ENCODE results near the gene UGT1A8.
"Not testable (repeated sequence)": the region's sequence is repeated elsewhere in the genome, so short reads cannot be mapped to it uniquely, and the experiment has no call there.

The UGT1A8 gene

DNA sequence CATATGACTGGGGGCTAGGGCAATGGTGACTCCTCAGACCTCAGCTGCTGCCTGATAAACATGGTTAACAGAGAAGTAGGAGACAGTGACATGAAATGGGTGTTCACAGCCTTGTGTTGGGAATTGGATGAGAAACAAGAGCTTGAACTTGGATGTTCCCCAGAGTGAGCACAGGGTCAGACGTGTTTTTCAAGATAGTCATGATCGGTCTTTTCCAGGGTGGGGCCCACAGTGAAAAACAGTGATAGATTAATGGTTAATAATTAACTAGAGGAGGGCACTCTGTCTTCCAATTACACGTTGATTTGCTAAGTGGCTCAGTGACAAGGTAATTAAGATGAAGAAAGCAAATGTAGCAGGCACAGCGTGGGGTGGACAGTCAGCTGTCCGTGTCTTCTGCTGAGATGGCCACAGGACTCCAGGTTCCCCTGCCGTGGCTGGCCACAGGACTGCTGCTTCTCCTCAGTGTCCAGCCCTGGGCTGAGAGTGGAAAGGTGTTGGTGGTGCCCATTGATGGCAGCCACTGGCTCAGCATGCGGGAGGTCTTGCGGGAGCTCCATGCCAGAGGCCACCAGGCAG lies 111.4 kb downstream of the UGT1A8 start, which contains the start of gene UGT1A3:
UGT1A3 (plus strand) TSS at position 320 of the 579 bp plus-strand sequence; CDS start at position 405, 85 bp downstream.
- DNase-seq = no peak

DNA sequence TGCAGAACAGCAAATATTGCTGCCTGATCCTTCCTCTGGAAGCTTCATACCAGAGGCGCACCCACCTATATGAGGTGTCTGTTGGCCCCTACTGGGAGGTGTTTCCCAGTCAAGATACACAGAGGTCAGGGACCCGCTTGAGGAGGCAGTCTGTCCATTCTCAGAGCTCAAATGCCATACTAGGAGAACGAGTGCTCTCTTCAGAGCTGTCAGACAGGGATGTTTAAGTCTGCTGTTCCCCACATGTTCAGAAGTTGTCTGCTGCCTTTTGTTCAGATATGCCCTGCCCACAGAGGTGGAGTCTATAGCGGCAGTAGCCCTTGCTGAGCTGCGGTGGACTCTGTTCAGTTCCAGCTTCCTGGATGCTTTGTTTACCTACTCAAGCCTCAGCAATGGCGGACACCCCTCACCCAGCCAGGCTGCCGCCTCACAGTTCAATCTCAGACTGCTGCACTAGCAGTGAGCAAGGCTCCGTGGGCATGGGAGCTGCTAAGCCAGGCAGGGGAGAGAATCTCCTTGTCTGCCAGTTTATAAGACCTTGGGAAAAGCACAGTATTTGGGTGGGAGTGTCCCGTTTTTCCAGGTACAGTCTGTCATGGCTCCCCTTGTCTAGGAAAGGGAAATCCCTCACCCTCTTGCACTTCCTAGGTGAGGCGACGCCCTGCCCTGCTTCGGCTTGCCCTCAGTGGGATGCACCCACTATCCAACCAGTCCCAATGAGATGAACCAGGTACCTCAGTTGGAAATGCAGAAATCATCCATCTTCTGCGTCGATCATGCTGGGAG lies 119.6 kb downstream of the UGT1A8 start:
- DNase-seq = not testable (repeated sequence)

DNA sequence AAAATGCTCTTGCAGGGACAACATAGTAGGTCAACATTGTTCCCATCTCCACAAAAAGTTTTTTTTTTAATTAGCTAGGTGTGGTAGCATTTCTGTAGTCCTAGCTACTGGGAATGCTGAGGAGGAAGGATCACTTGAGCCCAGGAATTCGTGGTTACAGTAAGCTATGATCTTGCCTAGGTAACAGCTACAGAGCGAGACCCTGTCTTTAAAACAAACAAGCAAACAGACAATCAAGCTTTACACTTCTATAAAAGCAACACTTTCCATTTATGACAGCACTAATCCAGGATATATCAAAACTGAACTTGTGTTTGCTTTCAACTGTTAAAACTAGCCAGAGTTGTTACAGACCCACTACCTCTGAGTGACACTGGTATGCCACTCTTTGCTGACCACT lies 123.4 kb downstream of the UGT1A8 start:
- DNase-seq = no peak

DNA sequence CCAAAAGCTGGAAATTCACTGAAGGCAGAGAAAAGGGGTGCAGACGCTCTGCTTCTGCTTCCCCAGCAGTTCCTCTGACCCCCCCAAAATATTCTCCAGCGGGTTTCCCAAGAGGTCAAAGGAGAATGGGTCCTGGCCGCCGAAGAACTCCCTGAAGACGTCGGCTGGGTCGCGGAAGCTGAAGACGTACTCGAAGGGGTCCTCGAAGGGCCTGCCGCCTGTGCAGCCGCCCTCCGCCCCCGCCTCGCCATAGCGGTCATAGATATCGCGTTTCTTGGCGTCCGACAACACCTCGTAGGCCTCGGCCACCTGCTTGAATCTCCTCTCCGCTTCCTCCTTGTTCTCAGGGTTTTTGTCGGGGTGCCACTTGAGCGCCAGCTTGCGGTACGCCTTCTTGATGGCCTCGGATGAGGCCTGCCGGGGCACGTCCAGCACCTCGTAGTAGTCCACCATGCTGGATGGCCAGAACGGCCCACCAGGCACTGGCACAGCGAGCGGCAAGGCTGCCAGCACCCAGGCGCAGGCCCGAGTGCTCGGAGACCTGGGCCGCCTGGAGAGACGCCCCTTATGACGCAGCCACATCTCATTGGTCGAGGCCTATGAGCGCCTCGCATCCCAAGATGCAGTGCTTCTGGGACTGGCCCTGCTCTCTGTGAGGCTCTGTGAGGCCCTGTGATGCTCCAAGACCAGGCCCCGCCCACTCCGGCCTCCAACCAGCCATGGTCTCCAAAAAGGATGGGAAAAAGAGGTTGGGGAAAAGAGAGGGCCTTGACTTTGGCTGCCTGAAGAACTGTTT lies 126.2 kb downstream of the UGT1A8 start:
- DNase-seq = no peak

DNA sequence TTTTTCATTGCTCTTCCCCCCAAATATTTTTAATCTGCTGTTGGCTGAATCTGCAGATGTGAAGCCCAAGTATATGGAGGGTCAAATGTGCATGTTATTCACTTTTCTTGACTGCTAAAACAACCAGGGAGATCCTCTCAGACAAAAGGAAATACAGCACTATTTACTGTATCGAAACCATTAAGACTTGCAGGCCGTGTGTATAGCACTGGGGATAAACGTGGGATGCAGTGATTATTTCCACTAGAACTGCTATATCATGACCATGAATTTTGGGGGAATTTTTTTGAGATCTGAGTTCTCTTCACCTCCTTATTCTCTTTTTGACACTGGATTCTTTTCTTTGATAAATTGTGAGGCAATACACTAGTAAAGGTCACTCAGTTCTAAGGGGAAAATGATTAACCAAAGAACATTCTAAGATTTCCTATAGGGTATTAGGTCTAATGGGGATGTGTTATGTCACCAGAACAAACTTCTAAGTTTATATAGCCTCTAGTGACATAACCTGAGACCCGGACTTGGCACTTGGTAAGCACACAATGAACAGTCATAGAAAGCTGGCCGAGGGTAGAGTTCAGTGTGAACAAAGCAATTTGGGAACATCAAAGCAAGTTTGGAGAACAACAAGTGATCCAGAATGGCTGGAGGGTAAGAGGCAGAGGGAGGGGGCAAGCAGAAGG lies 127.8 kb downstream of the UGT1A8 start:
- no peak for DNase-seq

DNA sequence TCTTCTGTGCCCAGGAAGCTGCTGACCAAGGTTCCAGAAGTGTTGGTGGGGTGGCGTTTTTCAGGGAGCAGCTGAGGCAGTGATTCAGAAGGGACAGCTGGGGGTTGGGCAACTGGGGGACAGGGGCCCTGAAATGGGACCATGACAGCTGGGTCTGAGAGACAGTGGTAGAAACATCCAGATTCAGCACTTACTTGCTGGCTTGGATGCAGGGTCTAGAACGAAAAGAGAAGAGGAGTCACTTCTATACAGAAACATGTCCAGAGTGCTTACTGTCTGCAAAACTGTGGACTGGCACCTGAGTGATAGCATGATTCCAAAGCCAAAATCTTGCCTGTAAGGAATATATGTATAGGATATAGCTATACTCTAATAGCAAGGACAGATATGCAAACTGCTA lies 128.4 kb downstream of the UGT1A8 start:
- not testable (repeated sequence) for DNase-seq

DNA sequence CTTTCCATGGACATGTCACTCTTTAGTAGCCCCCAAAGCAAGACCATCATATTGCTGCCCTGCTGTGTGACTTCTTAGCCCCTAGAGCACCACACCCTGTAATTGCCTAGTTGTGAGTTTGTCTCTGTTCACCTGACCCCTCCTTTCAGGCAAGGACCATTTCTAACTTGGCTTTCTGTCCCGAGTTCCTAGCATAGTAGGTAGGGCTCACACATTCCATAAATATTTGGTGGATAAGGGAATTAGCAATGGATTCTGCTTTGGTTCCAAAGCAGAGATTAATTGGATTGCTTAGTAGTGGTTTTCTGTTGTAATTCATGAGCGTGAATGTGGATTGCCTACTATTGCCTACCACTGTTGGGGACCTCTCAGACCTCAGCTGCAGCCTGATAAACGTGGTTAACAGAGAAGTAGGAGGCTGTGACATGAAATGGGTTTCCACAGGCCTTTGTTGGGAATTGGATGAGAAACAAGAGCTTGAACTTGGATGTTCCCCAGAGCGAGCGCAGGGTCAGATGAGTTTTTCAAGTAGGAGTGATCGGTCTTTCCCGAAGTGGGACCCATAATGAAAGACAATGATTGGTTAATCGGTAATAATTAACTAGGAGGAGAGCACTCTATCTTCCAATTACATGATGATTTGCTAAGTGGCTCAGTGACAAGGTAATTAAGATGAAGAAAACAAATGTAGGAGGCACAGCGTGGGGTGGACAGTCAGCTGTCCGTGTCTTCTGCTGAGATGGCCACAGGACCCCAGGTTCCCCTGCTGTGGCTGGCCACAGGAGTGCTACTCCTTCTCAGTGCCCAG lies 129.2 kb downstream of the UGT1A8 start:
- DNase-seq = no peak

DNA sequence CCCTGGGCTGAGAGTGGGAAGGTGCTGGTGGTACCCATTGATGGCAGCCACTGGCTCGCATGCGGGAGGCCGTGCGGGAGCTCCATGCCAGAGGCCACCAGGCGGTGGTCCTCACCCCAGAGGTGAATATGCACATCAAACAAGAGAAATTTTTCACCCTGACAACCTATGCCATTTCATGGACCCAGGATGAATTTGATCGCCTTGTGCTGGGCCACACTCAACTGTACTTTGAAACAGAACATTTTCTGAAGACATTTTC lies 129.8 kb downstream of the UGT1A8 start:
- DNase-seq = no peak

DNA sequence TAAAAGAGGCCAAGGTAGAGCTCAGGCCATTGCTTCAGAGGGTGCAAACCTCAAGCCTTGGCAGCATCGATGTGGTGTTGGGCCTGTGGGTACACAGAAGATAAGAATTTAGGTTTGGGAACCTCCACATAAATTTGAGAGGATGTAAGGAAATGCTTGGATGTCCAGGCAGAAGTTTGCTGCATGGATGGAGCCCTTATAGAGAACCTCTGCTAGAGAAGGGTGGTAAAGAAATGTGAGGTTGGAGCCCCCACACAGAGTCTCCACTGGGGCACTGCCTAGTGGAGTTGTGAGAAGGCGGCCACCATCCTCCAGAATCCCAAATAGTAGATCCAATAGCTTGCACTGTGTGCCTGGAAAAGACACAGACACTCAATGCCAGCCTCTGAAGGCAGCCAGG lies 133.3 kb downstream of the UGT1A8 start:
- DNase-seq = not testable (repeated sequence)

DNA sequence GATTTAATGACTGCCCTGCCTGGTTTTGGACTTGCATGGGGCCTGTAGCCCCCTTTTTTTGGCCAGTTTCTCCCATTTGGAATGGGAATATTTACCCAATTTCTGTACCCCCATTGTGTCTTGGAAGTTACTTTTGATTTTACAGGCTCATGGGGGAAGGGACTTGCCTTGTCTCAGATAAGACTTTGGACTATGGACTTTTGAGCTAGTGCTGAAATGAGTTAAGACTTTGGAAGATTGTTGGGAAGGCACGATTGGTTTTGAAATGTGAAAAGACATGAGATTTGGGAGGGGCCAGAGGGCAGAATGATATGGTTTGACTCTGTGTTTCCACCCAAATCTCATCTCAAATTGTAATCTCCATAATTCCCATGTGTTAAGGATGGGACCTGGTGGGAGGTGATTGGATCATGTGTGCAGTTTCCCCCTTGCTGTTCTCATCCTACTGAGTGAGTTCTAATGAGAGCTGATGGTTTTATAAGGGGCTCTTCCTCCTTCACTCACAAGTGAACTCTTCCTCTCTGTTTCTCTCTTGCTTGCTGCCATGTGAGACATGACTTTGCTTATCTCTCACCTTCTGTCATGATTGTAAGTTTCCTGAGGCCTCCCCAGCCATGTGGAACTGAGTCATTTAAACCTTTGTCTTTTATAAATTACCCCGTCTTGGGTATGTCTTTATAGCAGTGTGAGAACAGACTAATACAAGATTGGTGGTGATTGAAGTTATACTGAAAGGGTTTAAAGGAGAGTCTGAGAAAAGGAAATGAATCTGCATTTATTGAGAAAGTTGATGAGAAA lies 134.0 kb downstream of the UGT1A8 start:
- not testable (repeated sequence) for DNase-seq

DNA sequence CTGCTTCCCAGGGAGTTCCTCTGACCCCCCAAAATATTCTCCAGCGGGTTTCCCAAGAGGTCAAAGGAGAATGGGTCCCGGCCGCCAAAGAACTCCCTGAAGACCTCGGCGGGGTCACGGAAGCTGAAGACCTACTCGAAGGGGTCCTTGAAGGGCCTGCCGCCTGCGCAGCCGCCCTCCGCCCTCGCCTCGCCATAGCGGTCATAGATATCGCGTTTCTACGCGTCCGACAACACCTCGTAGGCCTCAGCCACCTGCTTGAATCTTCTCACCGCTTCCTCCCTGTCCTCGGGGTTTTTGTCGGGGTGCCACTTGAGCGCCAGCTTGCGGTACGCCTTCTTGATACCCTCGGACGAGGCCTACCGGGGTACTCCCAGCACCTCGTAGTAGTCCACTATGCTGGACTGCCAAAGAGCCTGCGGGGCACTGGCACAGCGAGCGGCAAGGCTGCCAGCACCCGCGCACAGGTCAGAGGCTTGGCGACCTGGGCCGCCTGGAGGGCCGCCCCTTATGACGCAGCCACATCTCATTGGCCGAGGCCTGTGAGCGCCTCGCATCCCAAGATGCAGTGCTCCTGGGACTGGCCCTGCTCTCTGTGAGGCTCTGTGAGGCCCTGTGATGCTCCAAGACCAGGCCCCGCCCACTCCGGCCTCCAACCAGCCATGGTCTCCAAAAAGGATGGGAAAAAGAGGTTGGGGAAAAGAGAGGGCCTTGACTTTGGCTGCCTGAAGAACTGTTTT lies 137.6 kb downstream of the UGT1A8 start:
- DNase-seq = no peak

DNA sequence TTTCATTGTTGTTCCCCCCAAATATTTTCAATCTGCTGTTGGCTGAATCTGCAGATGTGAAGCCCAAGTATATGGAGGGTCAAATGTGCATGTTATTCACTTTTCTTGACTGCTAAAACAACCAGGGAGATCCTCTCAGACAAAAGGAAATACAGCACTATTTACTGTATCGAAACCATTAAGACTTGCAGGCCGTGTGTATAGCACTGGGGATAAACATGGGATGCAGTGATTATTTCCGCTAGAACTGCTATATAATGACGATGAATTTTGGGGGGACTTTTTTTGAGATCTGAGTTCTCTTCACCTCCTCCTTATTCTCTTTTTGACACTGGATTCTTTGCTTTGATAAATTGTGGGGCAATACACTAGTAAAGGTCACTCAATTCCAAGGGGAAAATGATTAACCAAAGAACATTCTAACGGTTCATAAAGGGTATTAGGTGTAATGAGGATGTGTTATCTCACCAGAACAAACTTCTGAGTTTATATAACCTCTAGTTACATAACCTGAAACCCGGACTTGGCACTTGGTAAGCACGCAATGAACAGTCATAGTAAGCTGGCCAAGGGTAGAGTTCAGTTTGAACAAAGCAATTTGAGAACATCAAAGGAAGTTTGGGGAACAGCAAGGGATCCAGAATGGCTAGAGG lies 139.1 kb downstream of the UGT1A8 start:
- no peak for DNase-seq

DNA sequence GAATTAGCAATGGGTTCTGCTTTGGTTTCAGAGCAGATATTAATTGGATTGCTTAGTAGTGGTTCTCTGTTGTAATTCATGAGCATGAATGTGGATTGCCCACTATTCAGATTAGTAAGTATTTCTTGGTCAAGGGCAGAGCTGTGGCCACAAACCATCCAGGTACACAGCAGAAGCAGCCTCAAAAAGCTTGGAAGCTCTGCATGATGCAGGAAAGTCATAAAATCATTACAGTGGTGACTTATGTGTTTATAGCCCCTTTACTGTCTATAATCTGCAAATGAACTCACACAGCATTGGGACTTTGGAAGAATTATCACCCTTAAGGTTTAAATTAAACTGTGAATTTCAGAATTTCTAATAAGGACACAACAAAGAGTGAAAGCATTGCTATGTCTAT lies 140.7 kb downstream of the UGT1A8 start:
- DNase-seq = no peak

DNA sequence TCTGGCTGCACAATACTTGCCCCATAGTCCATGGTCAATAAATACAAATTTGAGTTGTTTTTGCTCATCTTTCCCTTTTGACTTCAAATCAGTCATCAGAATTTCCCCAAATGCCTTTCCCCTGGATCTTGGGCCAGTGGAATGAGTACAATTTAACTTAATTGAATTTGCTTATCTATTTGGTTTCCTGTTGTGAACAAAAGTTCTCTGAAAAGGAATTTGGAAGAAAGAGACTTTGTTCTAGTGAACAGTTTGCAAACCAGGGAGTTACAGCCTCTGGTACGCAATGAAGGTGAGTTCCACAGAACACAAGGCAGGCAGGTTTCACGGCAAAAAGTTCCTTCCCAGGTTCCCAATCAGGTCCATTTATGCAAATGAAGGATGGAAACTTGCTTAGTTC lies 141.4 kb downstream of the UGT1A8 start:
- no peak for DNase-seq

DNA sequence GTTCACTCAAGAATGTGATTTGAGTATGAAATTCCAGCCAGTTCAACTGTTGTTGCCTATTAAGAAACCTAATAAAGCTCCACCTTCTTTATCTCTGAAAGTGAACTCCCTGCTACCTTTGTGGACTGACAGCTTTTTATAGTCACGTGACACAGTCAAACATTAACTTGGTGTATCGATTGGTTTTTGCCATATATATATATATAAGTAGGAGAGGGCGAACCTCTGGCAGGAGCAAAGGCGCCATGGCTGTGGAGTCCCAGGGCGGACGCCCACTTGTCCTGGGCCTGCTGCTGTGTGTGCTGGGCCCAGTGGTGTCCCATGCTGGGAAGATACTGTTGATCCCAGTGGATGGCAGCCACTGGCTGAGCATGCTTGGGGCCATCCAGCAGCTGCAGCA lies 142.6 kb downstream of the UGT1A8 start, which contains the start of gene UGT1A1:
UGT1A1 (plus strand) TSS at position 228 of the 400 bp plus-strand sequence; CDS start at position 246, 18 bp downstream.
- DNase-seq = no peak

DNA sequence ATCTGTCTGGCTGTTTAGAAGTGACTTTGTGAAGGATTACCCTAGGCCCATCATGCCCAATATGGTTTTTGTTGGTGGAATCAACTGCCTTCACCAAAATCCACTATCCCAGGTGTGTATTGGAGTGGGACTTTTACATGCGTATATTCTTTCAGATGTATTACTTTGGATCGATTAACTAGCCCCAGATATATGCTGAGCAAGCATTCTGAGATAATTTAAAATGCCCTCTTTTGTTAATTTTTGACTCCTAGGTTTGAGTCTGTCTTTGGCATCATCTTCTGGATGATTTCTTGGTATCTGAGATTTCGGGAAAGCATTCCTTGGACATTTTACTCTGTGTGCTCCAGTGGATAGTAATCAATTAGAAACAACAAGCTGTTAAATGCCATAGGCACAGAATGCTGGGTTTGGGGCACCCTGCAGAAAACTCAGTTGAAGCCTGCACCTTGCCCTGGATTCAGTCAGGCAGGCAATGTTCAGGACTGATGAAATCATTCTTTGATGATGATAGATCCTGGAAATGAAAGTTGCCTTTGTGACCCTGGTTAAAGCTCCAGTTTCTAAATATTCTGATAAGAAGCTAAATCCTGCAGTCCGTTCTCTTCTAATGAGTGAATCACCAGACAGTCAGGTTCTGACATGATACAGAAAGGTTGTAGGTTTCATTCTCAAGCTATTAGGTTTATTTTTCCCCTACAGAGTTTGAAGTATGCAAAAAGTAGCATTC lies 143.8 kb downstream of the UGT1A8 start:
- no peak for DNase-seq

DNA sequence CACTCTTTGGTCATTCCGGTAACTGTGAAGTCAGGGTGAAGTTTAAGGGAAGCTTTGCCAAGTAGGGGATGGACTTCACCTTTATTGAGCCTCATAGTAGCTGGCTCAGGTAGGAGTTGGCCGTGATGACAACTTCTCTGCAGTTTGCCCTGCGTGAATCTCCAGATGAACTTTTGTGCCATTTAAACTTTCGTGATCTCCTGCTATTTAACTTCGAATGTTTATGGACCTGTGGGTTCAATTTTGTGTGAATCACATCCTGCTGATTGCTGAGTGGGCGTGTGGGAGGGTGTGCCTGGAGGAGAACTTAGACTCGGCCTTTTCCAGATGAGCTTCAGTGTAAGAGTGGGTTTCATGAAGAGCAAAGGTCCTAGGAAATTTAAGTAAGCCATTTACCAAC lies 146.8 kb downstream of the UGT1A8 start:
- DNase-seq = peak; percentile 5 to 39 (median 33)

DNA sequence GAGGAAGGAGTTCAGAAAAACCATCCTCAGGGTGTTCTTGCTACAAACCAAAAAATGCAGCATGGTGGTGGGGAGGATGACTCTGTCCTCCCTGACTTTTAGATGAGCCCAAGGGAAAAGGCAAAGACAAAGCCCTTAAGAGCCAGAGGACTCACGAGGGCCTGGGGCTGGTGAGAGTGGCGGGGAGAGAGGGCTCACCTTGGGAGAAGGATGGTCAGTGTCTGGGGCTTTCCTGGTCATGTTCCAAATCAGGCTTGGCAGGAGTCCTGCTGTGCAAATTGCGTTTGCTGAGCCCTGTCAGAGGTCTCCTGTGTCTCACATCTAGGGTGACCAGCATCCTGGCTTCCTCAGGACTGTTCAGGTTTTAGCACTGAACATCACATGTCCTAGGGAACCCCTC lies 147.3 kb downstream of the UGT1A8 start:
- no peak for DNase-seq

DNA sequence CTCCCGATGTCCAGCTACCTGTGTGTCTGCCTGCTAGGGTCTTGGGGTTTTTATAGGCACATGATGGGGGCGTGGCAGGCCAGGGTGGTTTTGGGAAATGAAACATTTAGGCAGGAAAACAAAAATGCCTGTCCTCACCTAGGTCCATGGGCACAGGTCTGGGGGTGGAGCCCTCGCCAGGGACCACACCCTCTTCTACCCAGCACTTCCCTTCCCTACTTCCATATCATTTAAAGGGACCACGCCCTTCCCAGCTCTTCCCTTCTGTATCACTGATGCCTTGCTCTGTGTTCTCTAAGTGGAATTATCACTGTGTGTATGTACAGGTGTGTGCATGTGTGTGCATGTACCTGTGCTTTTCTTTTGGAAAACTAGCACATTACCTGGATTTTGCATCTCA lies 149.0 kb downstream of the UGT1A8 start:
- no peak for DNase-seq
